Effector memory CD8-positive, alpha-beta T cell (primary cell): ENCODE data around the gene PTCH2.

ENCODE experiments used
- ATAC-seq: fragments of 150-1000 bp; cut with Tn5 transposase; replicated peaks from 2 replicates; pipeline ENCODE4 v1.10.0; 2021; ENCODE audit warnings: mild to moderate bottlenecking, moderate library complexity
- DNase-seq, 3 experiments: peaks; one replicate each; pipeline ENCODE4 v3.0.0; 2021
- H3K27ac Mint-ChIP-seq, 2 donors: one replicate each; pipeline ENCODE4 v1.8.0; 2022; ENCODE audit warnings: mild to moderate bottlenecking in 2 of 2, mixed read lengths in 2 of 2, moderate library complexity in 2 of 2
- H3K27me3 Mint-ChIP-seq, 2 donors: one replicate each; pipeline ENCODE4 v1.8.0; 2022; ENCODE audit warnings: mixed read lengths in 2 of 2
- H3K36me3 Mint-ChIP-seq: one replicate; pipeline ENCODE4 v1.8.0; 2022; ENCODE audit warnings: mild to moderate bottlenecking, moderate library complexity, mixed read lengths; ENCODE audit not compliant: insufficient read depth
- H3K4me1 Mint-ChIP-seq, 2 donors: one replicate each; pipeline ENCODE4 v1.8.0; 2022; ENCODE audit warnings: low read depth in 2 of 2, mixed read lengths in 2 of 2
- H3K4me3 Mint-ChIP-seq, 2 donors: one replicate each; pipeline ENCODE4 v1.8.0; 2022; ENCODE audit warnings: mild to moderate bottlenecking in 2 of 2, mixed read lengths in 2 of 2, moderate library complexity in 2 of 2
- H3K9me3 Mint-ChIP-seq, 2 donors: one replicate each; pipeline ENCODE4 v1.8.0; 2022; ENCODE audit warnings: mixed read lengths in 2 of 2

PTCH2 gene

GRCh38 chr1:44808938-44809917, 33.8 kb downstream of the PTCH2 start:
- peak overlapping the region; percentile 72 to 76 for H3K4me3 Mint-ChIP-seq
- H3K4me1 Mint-ChIP-seq = peaks cover 49 to 58% of the 10 kb centered on the region in 2 donors
- H3K27me3 Mint-ChIP-seq = no peaks in the 10 kb centered on the region
- ATAC-seq (peak; percentile 61), DNase-seq (peak; percentile 77 to 83 (median 78))
- peaks cover 95% of the 10 kb centered on the region for H3K36me3 Mint-ChIP-seq
- peak overlapping the region; percentile 98 to 99 for H3K27ac Mint-ChIP-seq
- H3K9me3 Mint-ChIP-seq = no peaks in the 10 kb centered on the region

GRCh38 chr1:44808063-44808937, 34.8 kb downstream of the PTCH2 start, which contains the start of gene BTBD19:
TSS of gene BTBD19 (plus strand) at chr1:44808523. CDS start at chr1:44808821, 298 bp downstream.
- DNase-seq (peak; percentile 29 to 53 (median 45)), ATAC-seq (peak; percentile 26)
- H3K27ac Mint-ChIP-seq = peak within 1 kb of the TSS; percentile 98 to 99
- H3K36me3 Mint-ChIP-seq = peaks cover 95% of the 10 kb centered on the region
- H3K4me1 Mint-ChIP-seq = peaks cover 48 to 56% of the 10 kb centered on the region in 2 donors
- peak within 1 kb of the TSS; percentile 72 to 76 for H3K4me3 Mint-ChIP-seq
- no peaks in the 10 kb centered on the region for H3K27me3 Mint-ChIP-seq
- H3K9me3 Mint-ChIP-seq = no peaks in the 10 kb centered on the region

GRCh38 chr1:44807364-44808062, 35.5 kb downstream of the PTCH2 start:
- H3K4me1 Mint-ChIP-seq = peaks cover 54 to 59% of the 10 kb centered on the region in 2 donors
- peak overlapping the region; percentile 72 to 76 for H3K4me3 Mint-ChIP-seq
- H3K27me3 Mint-ChIP-seq = no peaks in the 10 kb centered on the region
- peak overlapping the region; percentile 98 to 99 for H3K27ac Mint-ChIP-seq
- peaks cover 95% of the 10 kb centered on the region for H3K36me3 Mint-ChIP-seq
- DNase-seq (peak; percentile 78 to 83 (median 80)), ATAC-seq (peak; percentile 66)
- H3K9me3 Mint-ChIP-seq = no peaks in the 10 kb centered on the region

GRCh38 chr1:44806704-44807363, 36.2 kb downstream of the PTCH2 start, which contains the start of gene DYNLT4:
TSS of gene DYNLT4 (minus strand) at chr1:44807351. CDS start at chr1:44806668, 683 bp downstream.
- no peak for ATAC-seq
- no peak for DNase-seq
- peaks cover 95% of the 10 kb centered on the region for H3K36me3 Mint-ChIP-seq
- H3K4me3 Mint-ChIP-seq = peak within 1 kb of the TSS; percentile 72 to 76
- H3K27me3 Mint-ChIP-seq = no peaks in the 10 kb centered on the region
- H3K4me1 Mint-ChIP-seq = peaks cover 56 to 60% of the 10 kb centered on the region in 2 donors
- H3K27ac Mint-ChIP-seq = peak within 1 kb of the TSS; percentile 98 to 99
- H3K9me3 Mint-ChIP-seq = no peaks in the 10 kb centered on the region

- peak overlapping the region in 1 of 2 donors; percentile 29 for H3K4me3 Mint-ChIP-seq
- ATAC-seq = no peak
Measured at GRCh38 chr1:44806025-44806703, 36.9 kb downstream of the PTCH2 start.

GRCh38 chr1:44805311-44806024, 37.6 kb downstream of the PTCH2 start:
- ATAC-seq = no peak
- peaks cover 97% of the 10 kb centered on the region for H3K36me3 Mint-ChIP-seq
- H3K4me1 Mint-ChIP-seq = peaks cover 49 to 54% of the 10 kb centered on the region in 2 donors
- H3K27me3 Mint-ChIP-seq = no peaks in the 10 kb centered on the region
- no peak for DNase-seq
- peak overlapping the region in 1 of 2 donors; percentile 29 for H3K4me3 Mint-ChIP-seq
- H3K27ac Mint-ChIP-seq = peak overlapping the region; percentile 99 to 100
- no peaks in the 10 kb centered on the region for H3K9me3 Mint-ChIP-seq

More at GRCh38 chr1:44806025-44806703, 36.9 kb downstream of the PTCH2 start:
- Mint-ChIP-seq H3K9me3 (no peaks in the 10 kb centered on the region), H3K36me3 (peaks cover 96% of the 10 kb centered on the region), H3K27ac (peak overlapping the region; percentile 99 to 100), H3K27me3 (no peaks in the 10 kb centered on the region), H3K4me1 (peaks cover 53 to 58% of the 10 kb centered on the region in 2 donors)
- no peak for DNase-seq

GRCh38 chr1:44803312-44804095, 39.5 kb downstream of the PTCH2 start:
- DNase-seq = no peak
- H3K27me3 Mint-ChIP-seq = no peaks in the 10 kb centered on the region
- peak overlapping the region; percentile 99 to 100 for H3K27ac Mint-ChIP-seq
- ATAC-seq = no peak
- peaks cover 89% of the 10 kb centered on the region for H3K36me3 Mint-ChIP-seq
- H3K4me3 Mint-ChIP-seq = peak overlapping the region; percentile 20 to 59
- H3K9me3 Mint-ChIP-seq = no peaks in the 10 kb centered on the region
- peaks cover 37 to 41% of the 10 kb centered on the region in 2 donors for H3K4me1 Mint-ChIP-seq

- DNase-seq (no peak), ATAC-seq (no peak)
- H3K4me3 Mint-ChIP-seq = peak overlapping the region; percentile 20 to 59
- H3K27me3 Mint-ChIP-seq = no peaks in the 10 kb centered on the region
- peak overlapping the region; percentile 99 to 100 for H3K27ac Mint-ChIP-seq
- peaks cover 35 to 37% of the 10 kb centered on the region in 2 donors for H3K4me1 Mint-ChIP-seq
- peaks cover 84% of the 10 kb centered on the region for H3K36me3 Mint-ChIP-seq
- no peaks in the 10 kb centered on the region for H3K9me3 Mint-ChIP-seq
Measured at GRCh38 chr1:44803062-44803311, 40.1 kb downstream of the PTCH2 start.

- no peaks in the 10 kb centered on the region for H3K9me3 Mint-ChIP-seq
- no peak for ATAC-seq
- H3K36me3 Mint-ChIP-seq = peaks cover 79% of the 10 kb centered on the region
- H3K27ac Mint-ChIP-seq = peak overlapping the region; percentile 99 to 100
- H3K27me3 Mint-ChIP-seq = no peaks in the 10 kb centered on the region
- H3K4me3 Mint-ChIP-seq = peak overlapping the region; percentile 97 to 98
- DNase-seq = no peak
- H3K4me1 Mint-ChIP-seq = peaks cover 31 to 33% of the 10 kb centered on the region in 2 donors
Measured at GRCh38 chr1:44802306-44803061, 40.6 kb downstream of the PTCH2 start.

GRCh38 chr1:44801491-44802305, 41.4 kb downstream of the PTCH2 start:
- Mint-ChIP-seq H3K4me3 (peak overlapping the region; percentile 97 to 98), H3K27me3 (no peaks in the 10 kb centered on the region), H3K27ac (peak overlapping the region; percentile 99 to 100), H3K4me1 (peaks cover 23 to 26% of the 10 kb centered on the region in 2 donors), H3K36me3 (peaks cover 71% of the 10 kb centered on the region), H3K9me3 (no peaks in the 10 kb centered on the region)
- DNase-seq = peak in 1 of 3 experiments; percentile 38
- peak; percentile 4 for ATAC-seq
